Hepatic stellate cell (primary cell): ENCODE data around the gene CLINT1.
A peak's percentile ranks its signal among the peaks of the same experiment; 100 is the strongest.
"Not testable (repeated sequence)": the region's sequence is repeated elsewhere in the genome, so short reads cannot be mapped to it uniquely, and the experiment has no call there.

Source experiments
- DNase-seq: peaks from one replicate; pipeline ENCODE4 v3.0.0; 2011; ENCODE audit warnings: low spot score

The CLINT1 gene

DNA sequence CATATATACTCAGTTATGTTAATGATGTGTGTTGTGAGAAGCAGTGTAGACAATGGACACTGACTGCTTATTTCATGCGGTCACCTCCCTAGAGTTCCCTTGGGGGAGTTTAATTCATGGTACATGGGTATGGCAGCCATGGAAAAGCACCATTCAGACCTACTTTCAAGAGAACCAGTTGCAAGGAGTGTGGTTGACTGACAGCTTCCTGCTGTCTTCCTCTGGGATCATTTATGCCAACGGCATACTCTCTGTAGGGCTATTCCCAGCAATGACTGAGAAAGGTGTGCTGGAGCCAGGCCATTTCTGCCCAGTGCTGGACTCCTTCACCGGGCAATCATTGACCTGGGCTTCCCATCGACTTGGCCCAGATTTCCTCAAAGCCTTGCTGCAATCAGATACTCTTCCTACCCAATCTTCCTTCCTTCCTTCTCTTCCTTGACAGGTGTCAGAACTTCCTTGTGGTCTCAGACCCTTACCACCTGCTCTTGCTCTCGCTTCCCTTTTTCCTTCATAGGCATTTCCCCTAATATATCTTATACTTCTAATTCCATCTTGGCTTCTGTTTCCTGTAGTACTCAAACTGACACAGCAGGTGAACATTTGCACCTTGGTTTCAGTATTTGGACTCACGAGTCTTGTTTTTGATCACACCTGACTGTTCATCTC lies 3.4 kb upstream of the CLINT1 start:
- no peak for DNase-seq

DNA sequence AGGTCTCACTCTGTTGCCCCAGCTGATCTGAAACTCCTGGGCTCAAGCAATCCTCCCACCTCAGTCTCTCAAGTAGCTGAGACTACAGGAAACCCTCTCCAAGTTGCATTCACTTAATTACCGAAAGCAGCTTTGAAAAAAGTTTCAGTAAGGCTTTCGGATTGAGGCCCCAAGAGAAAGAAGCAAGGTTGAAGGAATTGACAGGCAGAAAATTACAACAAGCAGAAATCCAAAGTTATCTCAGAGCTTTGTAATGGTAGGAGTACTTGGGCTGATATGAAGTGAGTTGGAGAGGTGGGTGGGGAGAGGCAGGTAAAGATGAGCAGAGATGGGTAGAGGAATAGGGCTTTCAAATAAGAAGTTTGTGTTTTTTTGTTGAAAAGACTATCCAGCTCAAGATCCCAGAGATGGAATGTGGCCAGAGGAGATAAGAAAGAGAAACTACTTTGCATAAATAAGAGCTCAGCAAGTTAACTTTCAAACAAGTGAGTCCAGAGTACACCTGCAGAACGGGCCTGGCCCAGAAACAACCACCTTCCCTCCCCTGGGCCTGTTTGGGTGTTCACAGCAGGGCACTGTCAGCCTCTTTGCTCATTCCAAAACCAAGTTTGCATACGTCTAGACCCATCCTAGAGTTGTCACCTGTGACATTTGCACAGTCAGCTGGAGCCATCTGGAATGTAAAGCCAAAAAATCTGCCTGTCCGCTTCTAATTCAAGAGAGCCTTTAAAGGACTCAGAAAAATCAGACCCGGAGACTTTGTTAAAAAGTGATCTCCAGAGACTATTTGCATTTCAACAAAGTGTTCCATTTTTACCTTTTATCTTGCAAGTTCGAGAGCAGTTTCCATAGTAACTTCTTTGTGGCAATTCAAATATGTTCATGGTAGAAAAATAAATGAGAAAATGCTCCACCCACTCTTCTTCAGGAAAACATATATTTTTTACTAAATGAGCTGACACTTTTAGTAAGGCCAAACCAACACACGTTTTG lies 2.2 kb upstream of the CLINT1 start:
- DNase-seq = no peak

GRCh38 chr5:157859227-157859575 lies 256 bp upstream of the CLINT1 start:
- DNase-seq = no peak

GRCh38 chr5:157857816-157858526 lies 974 bp downstream of the CLINT1 start:
- no peak for DNase-seq

GRCh38 chr5:157855404-157855994 lies 3.4 kb downstream of the CLINT1 start:
- DNase-seq = peak; percentile 70

GRCh38 chr5:157853365-157853764 lies 5.6 kb downstream of the CLINT1 start:
- not testable (repeated sequence) for DNase-seq

DNA sequence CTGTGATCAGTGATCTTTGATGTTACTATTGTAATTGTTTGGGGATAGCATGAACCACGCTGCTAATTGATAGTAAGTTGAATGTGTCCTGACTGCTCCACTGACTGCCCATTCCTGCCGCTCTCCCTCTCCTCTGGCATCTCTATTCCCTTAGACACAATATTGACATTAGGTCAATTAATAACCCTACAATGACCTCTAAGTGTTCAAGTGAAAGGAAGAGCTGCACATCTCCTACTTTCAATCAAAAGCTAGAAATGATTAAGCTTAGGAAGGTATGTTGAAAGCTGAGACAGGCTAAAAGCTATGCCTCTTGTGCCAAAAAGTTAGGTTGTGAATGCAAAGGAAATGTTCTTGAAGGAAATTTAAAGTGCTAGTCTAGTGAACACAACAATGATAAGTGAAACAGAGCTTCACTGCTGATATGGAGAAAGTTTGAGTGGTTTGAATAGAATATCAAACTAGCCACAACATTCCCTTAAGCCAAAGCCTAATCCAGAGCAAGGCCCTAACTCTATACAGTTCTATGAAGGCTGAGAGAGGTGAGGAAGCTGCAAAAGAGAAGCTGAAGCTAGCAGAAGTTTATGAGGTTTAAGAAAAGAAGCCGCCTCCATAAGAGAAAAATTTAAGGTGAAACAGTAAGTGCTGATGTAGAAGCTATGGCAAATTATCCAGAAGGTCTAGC lies 12.9 kb downstream of the CLINT1 start:
- no peak for DNase-seq

DNA sequence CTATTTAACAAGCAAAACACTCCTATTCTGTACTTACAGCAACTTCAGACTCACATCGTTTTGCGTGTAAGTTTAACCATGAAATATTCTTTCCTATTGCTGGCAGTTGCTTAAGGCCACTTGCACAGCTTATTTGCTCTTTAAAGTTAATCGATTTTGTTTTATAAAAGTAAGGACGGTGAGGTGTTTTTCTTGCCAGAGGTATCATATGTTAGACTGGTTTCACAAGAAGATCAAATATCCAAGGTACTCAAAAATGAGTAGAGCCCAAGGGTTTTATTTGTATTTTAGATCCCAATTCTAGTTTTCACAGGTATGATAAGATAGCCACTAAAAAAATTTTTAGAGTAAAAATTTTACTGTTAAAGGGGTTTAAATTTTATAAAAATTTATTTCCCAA lies 16.2 kb downstream of the CLINT1 start:
- no peak for DNase-seq

GRCh38 chr5:157842185-157842584 lies 16.8 kb downstream of the CLINT1 start:
- DNase-seq = no peak

GRCh38 chr5:157839157-157839795 lies 19.7 kb downstream of the CLINT1 start:
- DNase-seq = no peak

GRCh38 chr5:157836121-157836753 lies 22.7 kb downstream of the CLINT1 start:
- DNase-seq = no peak

DNA sequence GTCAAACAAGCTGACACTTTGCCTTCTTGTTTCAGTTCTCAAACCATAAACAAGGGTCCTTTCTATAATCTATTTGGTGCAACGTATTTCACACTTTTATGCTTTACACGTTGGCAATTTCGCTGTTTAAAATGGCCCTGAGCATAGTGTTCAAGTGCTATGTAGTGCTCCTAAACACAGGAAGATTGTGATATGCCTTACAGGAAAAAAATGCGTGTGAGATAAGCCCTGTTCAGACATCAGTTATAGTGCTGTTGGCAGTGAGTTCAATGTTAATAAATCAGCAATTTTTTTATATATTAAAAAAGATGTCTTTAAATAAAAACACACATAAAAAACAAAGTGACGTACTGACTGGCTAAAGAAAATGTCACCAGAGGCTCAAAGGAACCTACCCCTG lies 23.9 kb downstream of the CLINT1 start:
- DNase-seq = no peak

GRCh38 chr5:157828944-157829639 lies 29.9 kb downstream of the CLINT1 start:
- no peak for DNase-seq

DNA sequence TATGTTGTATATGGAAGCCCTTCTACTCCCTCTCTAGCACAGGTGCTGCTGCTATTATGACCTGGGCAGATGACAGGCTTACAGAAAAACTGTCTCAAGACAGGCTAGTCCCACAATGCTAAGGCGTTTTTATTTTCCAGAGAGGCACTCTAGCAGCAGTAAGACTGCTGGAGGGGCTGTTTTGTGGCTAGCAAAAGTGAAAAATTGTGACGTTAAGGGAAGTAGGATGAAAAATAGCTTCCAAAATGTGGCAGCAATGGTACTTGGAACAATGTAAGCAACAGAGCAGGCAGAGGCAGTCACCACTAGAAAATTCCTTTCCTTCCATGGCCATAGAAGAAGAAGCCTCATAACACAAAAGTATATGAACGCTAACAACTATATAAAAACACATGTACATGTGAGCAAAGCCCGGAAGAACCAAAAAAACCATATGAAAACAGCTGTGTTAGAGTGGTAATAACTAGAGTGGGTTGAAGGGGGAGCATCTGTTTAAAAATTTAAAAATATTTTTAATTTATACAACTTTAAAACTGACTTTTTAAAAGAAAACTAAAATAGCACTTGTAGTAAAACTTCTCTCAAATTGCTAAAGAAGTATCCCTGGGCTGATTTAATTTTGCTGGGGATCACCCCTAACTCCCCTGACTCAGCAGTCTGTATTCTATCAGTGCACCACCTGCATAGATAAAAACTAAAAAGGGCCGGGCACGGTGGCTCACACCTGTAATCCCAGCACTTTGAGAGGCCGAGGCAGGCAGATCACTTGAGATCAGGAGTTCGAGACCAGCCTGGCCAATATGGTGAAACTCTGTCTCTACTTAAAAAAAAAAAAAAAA lies 30.6 kb downstream of the CLINT1 start:
- no peak for DNase-seq

DNA sequence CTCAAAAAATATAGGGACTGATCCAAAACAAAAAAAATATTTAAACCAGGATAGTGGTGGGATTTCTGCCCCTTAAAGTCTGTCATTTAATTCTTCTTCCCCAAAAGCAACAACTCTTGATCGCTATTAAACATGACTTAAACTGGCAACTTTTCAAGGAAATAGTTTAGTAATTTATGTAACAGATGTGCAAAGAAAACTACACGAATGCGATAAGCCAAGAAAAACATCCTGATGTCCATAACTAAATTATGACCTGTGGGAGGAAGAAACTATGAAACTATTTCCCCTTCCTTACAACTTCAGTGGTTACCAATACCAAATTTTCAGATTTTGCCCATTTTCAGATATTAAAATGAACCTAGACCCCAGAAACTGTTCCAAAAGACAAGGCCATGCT lies 31.5 kb downstream of the CLINT1 start:
- peak; percentile 14 for DNase-seq

- DNase-seq = no peak
Observed at GRCh38 chr5:157823655-157824054, 35.3 kb downstream of the CLINT1 start.

- no peak for DNase-seq
Observed at GRCh38 chr5:157821822-157822622, 36.9 kb downstream of the CLINT1 start.

GRCh38 chr5:157821405-157821804 lies 37.5 kb downstream of the CLINT1 start:
- no peak for DNase-seq
